ENCODE measurements around the gene PAN3. TPM values are rescaled to one million over a fixed set of nuclear protein-coding genes. Genes with fewer than 3 reads are reported as not detected.

PAN3 gene
- total and polyA plus RNA-seq, 2 of the 8 experiments (the other 6 are each of a cell fraction or from before 2014, with no cell fraction given): 12.7 to 39.3 TPM

DNA sequence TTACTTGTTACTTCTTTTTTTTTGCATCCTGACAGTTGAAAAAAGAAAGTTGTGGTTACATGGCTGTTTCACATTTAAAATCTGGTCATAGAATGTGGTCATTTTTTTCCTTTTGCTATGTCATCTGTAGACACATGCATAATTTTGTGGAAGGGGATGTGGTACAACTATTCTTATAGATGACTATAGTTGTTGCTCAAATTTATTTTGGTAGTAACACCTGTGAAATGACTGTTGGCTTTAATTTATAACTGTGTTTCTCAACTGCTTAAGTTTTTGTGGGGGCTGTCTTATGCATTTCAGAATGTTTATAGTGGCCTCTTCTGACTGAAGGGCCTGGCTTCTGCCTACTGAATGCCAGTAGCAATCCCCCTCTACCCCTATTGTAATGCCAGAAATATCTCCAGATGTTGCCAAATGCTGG is 130.5 kb downstream of the PAN3 start:
- peaks cover 5 to 38% (median 13%) of the 10 kb centered on the region in 4 experiments; a peak in 7 of 8 replicates for H3K36me3 ChIP-seq (ENCODE audit: control insufficient read depth in 2 of 4, insufficient read depth in 4 of 4, low read length in 3 of 4)
- H3K27ac ChIP-seq (ENCODE audit: low read depth, low read length): no peak overlapping the region
- H3K23me2 ChIP-seq (ENCODE audit: low read depth, low read length): no peaks in the 10 kb centered on the region
- DNase-seq (ENCODE audit: low read depth in 1 of 2, low spot score in 2 of 2) (no peak), FAIRE-seq (no peak)
- H3K56ac ChIP-seq (replicated peaks; ENCODE audit: insufficient read length, low read depth, low read length): no peak overlapping the region
- no peak overlapping the region for H2AFZ ChIP-seq (ENCODE audit: low read length)
- H4K91ac ChIP-seq (replicated peaks; ENCODE audit: insufficient read length, low read length): no peak overlapping the region
- H3K9me3 ChIP-seq (ENCODE audit: insufficient read depth in 2 of 2, low read depth in 1 of 2, low read length in 1 of 2): no peaks in the 10 kb centered on the region
- H2BK20ac ChIP-seq (ENCODE audit: low read length): no peak overlapping the region
- H2BK12ac ChIP-seq (ENCODE audit: low read depth, low read length): no peak overlapping the region
- POLR2A ChIA-PET (ENCODE audit: partially characterized antibody): no interaction called here
- H3K9ac ChIP-seq (replicated peaks in 1 of 4; ENCODE audit: extremely low read depth in 1 of 4, low read depth in 3 of 4, low read length in 3 of 4): no peak overlapping the region
- no peaks in the 10 kb centered on the region for H3K4me1 ChIP-seq (replicated peaks in 1 of 4; ENCODE audit: control insufficient read depth in 3 of 4, insufficient read depth in 4 of 4, low read length in 3 of 4)
- no peak overlapping the region for H2BK120ac ChIP-seq (replicated peaks; ENCODE audit: low read depth, low read length)
- H2AK5ac ChIP-seq (ENCODE audit: low read depth, low read length): no peak overlapping the region
- no peak overlapping the region for H3K4ac ChIP-seq (replicated peaks; ENCODE audit: insufficient read length, low read depth, low read length)
- no peak overlapping the region for H3K14ac ChIP-seq (ENCODE audit: insufficient read length)
- no peaks in the 10 kb centered on the region for H4K20me1 ChIP-seq (replicated peaks in 1 of 2; ENCODE audit: control insufficient read depth in 1 of 2, insufficient read depth in 2 of 2, low read length in 2 of 2)
- H4K5ac ChIP-seq (ENCODE audit: insufficient read length, low read depth, low read length): no peak overlapping the region
- H2BK15ac ChIP-seq (ENCODE audit: low read length): no peak overlapping the region
- no peak overlapping the region for H3K4me2 ChIP-seq (ENCODE audit: insufficient read depth in 1 of 2, low read depth in 2 of 2, low read length in 2 of 2)
- no peak overlapping the region for H4K8ac ChIP-seq (ENCODE audit: extremely low read depth, insufficient read depth, low read length)
- H3K23ac ChIP-seq (ENCODE audit: insufficient read length): no peak overlapping the region
- H3K79me1 ChIP-seq (ENCODE audit: low read depth, low read length): no peaks in the 10 kb centered on the region
- no peaks in the 10 kb centered on the region for H3K79me2 ChIP-seq (ENCODE audit: control insufficient read depth in 1 of 2, insufficient read depth in 2 of 2, low read length in 2 of 2)
- H3K18ac ChIP-seq (ENCODE audit: extremely low read depth, low read length): no peak overlapping the region
- H2BK5ac ChIP-seq (ENCODE audit: low read depth, low read length): no peak overlapping the region
- no peak overlapping the region for H3K4me3 ChIP-seq (ENCODE audit: extremely low read depth in 1 of 4, insufficient read depth in 2 of 4, low read depth in 3 of 4, low read length in 4 of 4)
- CTCF ChIA-PET (ENCODE audit: partially characterized antibody): no interaction called here
- H3K27me3 ChIP-seq (replicated peaks in 1 of 4; ENCODE audit: control insufficient read depth in 3 of 4, extremely low read depth in 1 of 4, insufficient read depth in 3 of 4, low read length in 3 of 4): peaks cover 0 to 1% (median 0%) of the 10 kb centered on the region in 4 experiments; a peak in 1 of 7 replicates
- TF ChIP-seq HDAC2 (IDR thresholded peaks at IDR 0.05; ENCODE audit: borderline replicate concordance in 1 of 2, low read depth in 2 of 2, low read length in 2 of 2) (no peak), HDAC6 (IDR thresholded peaks at IDR 0.05; ENCODE audit: low read depth, low read length) (no peak), SP1 (IDR thresholded peaks at IDR 0.05; ENCODE audit: low read depth, low read length) (no peak), EGR1 (IDR thresholded peaks at IDR 0.05; ENCODE audit: borderline replicate concordance, low read depth, low read length) (no peak), NRF1 (IDR thresholded peaks at IDR 0.05; ENCODE audit: low read depth, low read length) (no peak), BRCA1 (IDR thresholded peaks at IDR 0.05; ENCODE audit: low read depth, low read length) (no peak), SAP30 (IDR thresholded peaks at IDR 0.05; ENCODE audit: insufficient read depth, insufficient replicate concordance, low read length) (no peak), GTF2F1 (IDR thresholded peaks at IDR 0.05; ENCODE audit: borderline replicate concordance, low read depth, low read length) (no peak)
- TF ChIP-seq, protein P1, sequence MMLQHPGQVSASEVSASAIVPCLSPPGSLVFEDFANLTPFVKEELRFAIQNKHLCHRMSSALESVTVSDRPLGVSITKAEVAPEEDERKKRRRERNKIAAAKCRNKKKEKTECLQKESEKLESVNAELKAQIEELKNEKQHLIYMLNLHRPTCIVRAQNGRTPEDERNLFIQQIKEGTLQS (IDR thresholded peaks at IDR 0.05; ENCODE audit: insufficient read depth, low read depth, low read length): no peak
